ENCODE results near the gene SPATA31C1. TPM values are rescaled to one million over a fixed set of nuclear protein-coding genes. Genes with fewer than 3 reads are reported as not detected.

Gene SPATA31C1
- polyA plus RNA-seq, 3 donors: not detected

DNA sequence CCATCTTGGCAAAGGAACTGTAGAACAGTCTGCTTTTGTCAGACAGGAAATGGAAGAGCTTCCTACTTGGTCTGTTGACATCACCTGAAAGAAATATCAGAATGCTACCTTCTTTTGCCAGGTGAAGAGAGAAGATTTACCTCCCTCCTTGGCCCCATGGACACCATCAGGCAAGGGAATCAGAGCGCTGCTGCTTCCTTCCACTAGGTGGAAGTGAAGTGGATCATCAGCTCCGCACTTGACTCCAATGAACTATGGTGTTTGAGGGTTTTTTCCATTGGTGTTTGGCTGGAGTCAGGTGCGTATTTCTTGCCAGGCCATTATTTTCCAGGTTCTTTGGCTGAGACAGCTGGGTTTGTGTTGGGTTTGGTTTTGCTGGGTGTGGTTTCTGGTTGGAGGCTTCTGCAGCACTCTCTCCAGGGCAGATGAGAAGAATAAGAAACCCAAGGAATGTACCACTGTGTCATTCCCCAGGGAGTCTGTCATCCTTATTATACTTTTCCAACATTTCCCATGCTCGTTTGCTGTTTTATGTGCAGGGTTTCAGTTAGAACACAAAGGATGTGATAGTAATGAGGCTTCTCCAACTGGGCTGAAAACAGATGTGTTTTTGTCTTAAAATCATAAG lies 22.6 kb upstream of the SPATA31C1 start:
- no peaks in the 10 kb centered on the region for H3K36me3 ChIP-seq (replicated peaks in 1 of 2; ENCODE audit: control insufficient read depth in 1 of 2, insufficient read depth in 2 of 2, low read length in 2 of 2)
- H3K4me2 ChIP-seq (replicated peaks; ENCODE audit: extremely low read depth, low read length, poor library complexity, severe bottlenecking): no peak overlapping the region
- TF ChIP-seq, protein P1, sequence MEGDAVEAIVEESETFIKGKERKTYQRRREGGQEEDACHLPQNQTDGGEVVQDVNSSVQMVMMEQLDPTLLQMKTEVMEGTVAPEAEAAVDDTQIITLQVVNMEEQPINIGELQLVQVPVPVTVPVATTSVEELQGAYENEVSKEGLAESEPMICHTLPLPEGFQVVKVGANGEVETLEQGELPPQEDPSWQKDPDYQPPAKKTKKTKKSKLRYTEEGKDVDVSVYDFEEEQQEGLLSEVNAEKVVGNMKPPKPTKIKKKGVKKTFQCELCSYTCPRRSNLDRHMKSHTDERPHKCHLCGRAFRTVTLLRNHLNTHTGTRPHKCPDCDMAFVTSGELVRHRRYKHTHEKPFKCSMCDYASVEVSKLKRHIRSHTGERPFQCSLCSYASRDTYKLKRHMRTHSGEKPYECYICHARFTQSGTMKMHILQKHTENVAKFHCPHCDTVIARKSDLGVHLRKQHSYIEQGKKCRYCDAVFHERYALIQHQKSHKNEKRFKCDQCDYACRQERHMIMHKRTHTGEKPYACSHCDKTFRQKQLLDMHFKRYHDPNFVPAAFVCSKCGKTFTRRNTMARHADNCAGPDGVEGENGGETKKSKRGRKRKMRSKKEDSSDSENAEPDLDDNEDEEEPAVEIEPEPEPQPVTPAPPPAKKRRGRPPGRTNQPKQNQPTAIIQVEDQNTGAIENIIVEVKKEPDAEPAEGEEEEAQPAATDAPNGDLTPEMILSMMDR (IDR thresholded peaks at IDR 0.05): no peak
- no peak overlapping the region for H3K27ac Mint-ChIP-seq
- intact Hi-C loops (cut with micrococcal nuclease): no loop called here
- DNase-seq: no peak
- H3K9ac ChIP-seq (ENCODE audit: insufficient read depth, low read length, poor library complexity, severe bottlenecking): no peak overlapping the region
- H3K4me1 ChIP-seq (ENCODE audit: control insufficient read depth in 1 of 2, insufficient read depth in 2 of 2, low read length in 2 of 2): no peaks in the 10 kb centered on the region
- H3K36me3 Mint-ChIP-seq: no peaks in the 10 kb centered on the region
- H3K4me3 Mint-ChIP-seq: no peak overlapping the region
- peaks cover 3 to 6% (median 5%) of the 10 kb centered on the region in 3 donors for H3K27me3 Mint-ChIP-seq (ENCODE audit: low read depth in 3 of 3)
- no peaks in the 10 kb centered on the region for H4K20me1 ChIP-seq (ENCODE audit: insufficient read depth, low read length)
- H3K27me3 ChIP-seq (ENCODE audit: control insufficient read depth in 2 of 2, insufficient read depth in 2 of 2, low read length in 2 of 2): no peaks in the 10 kb centered on the region
- no peak overlapping the region for H2AFZ ChIP-seq (ENCODE audit: insufficient read depth, low read depth, low read length, poor library complexity, severe bottlenecking)
- no peak overlapping the region for H3K4me3 ChIP-seq (replicated peaks in 1 of 3; ENCODE audit: low read depth in 2 of 3, low read length in 3 of 3)
- peaks cover 8 to 16% (median 12%) of the 10 kb centered on the region in 7 donors for H3K9me3 Mint-ChIP-seq
- H3K27ac ChIP-seq (ENCODE audit: low read depth in 1 of 2, low read length in 2 of 2): no peak overlapping the region
- no peaks in the 10 kb centered on the region for H3K79me2 ChIP-seq (ENCODE audit: insufficient read depth, low read length)
- peaks cover 0 to 12% of the 10 kb centered on the region in 2 donors for H3K9me3 ChIP-seq (replicated peaks in 1 of 2; ENCODE audit: control insufficient read depth in 1 of 2, insufficient read depth in 1 of 2, low read length in 2 of 2)
- 100% methylated on average over 2 of the region's 4 CpGs for WGBS (ENCODE audit: insufficient coverage)
- H3K4me1 Mint-ChIP-seq: no peaks in the 10 kb centered on the region

DNA sequence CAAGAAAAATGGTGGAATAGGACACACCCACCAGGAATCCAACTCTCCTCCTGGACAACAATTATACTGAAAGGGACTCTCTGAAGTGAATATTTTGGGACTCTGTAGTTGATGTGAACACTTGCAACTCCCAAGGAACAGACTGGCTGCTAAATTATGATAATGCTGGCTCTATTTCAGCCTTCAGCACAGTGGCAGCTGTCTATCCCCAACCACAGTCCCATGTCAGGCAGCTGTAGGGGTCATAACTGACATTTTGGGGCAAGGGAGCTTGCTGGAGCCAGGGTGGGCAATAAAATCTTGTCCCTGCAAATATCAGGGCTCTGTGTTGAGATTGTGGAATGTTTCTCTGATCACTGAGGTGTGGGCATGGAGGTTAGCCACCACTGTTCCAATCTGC lies 20.9 kb upstream of the SPATA31C1 start:
- H3K4me1 ChIP-seq (ENCODE audit: control insufficient read depth in 1 of 2, insufficient read depth in 2 of 2, low read length in 2 of 2): no peaks in the 10 kb centered on the region
- intact Hi-C loops (cut with micrococcal nuclease): no loop called here
- peaks cover 10 to 19% (median 15%) of the 10 kb centered on the region in 7 donors for H3K9me3 Mint-ChIP-seq
- H2AFZ ChIP-seq (ENCODE audit: insufficient read depth, low read depth, low read length, poor library complexity, severe bottlenecking): no peak overlapping the region
- no peaks in the 10 kb centered on the region for H3K4me1 Mint-ChIP-seq
- no peak overlapping the region for H3K9ac ChIP-seq (ENCODE audit: insufficient read depth, low read length, poor library complexity, severe bottlenecking)
- H3K27ac Mint-ChIP-seq: no peak overlapping the region
- no peaks in the 10 kb centered on the region for H3K79me2 ChIP-seq (ENCODE audit: insufficient read depth, low read length)
- H3K4me3 ChIP-seq (replicated peaks in 1 of 3; ENCODE audit: low read depth in 2 of 3, low read length in 3 of 3): no peak overlapping the region
- H3K27me3 Mint-ChIP-seq (ENCODE audit: low read depth in 3 of 3): peaks cover 1 to 5% (median 3%) of the 10 kb centered on the region in 3 donors
- H3K36me3 ChIP-seq (replicated peaks in 1 of 2; ENCODE audit: control insufficient read depth in 1 of 2, insufficient read depth in 2 of 2, low read length in 2 of 2): no peaks in the 10 kb centered on the region
- no peaks in the 10 kb centered on the region for H4K20me1 ChIP-seq (ENCODE audit: insufficient read depth, low read length)
- no peak overlapping the region for H3K4me3 Mint-ChIP-seq
- H3K27me3 ChIP-seq (ENCODE audit: control insufficient read depth in 2 of 2, insufficient read depth in 2 of 2, low read length in 2 of 2): no peaks in the 10 kb centered on the region
- peaks cover 4 to 12% of the 10 kb centered on the region in 2 donors for H3K9me3 ChIP-seq (replicated peaks in 1 of 2; ENCODE audit: control insufficient read depth in 1 of 2, insufficient read depth in 1 of 2, low read length in 2 of 2)
- H3K36me3 Mint-ChIP-seq: no peaks in the 10 kb centered on the region
- no peak overlapping the region for H3K4me2 ChIP-seq (replicated peaks; ENCODE audit: extremely low read depth, low read length, poor library complexity, severe bottlenecking)
- TF ChIP-seq, protein P1 (IDR thresholded peaks at IDR 0.05): no peak
- DNase-seq: no peak
- H3K27ac ChIP-seq (ENCODE audit: low read depth in 1 of 2, low read length in 2 of 2): no peak overlapping the region
